Epithelial cell of alveolus of lung (primary cell): ENCODE data around the gene E2F8. TPM values are rescaled to one million over a fixed set of nuclear protein-coding genes. Genes with fewer than 3 reads are reported as not detected.

Source experiments
- total RNA-seq: library from RNA; depleted of rRNA; stranded (reverse); fragments of >200 nt; gene quantifications from 2 replicates; pipeline ENCODE4 v1.2.1, GENCODE V29; 2015

E2F8 gene
- 1.6 and 2.7 TPM in 2 replicates for total RNA-seq

GRCh38 chr11:19240420-19241259 is at the start of gene E2F8:
TSS of gene E2F8 (minus strand) at chr11:19240945. CDS start at chr11:19240121, 824 bp downstream.

GRCh38 chr11:19201737-19202605 is 38.8 kb downstream of the E2F8 start, which contains the start of gene CSRP3:
TSS of gene CSRP3 (minus strand) at chr11:19201983. CDS start at chr11:19192448, 9,535 bp downstream.

Other genes with a start within 250 kb of the E2F8 start
- gene MRGPRX2, start 180.2 kb downstream of the E2F8 start, total RNA-seq: not detected in 2 replicates
- gene ZDHHC13, start 123.8 kb downstream of the E2F8 start, total RNA-seq: 7.8 and 11.8 TPM in 2 replicates
- not detected in 2 replicates for gene CSRP3, start 39.0 kb downstream of the E2F8 start, total RNA-seq